22Rv1 (cell line): ENCODE data around the gene MCM3AP.

ENCODE experiments used
- H3K27ac ChIP-seq: fragments of 450-650 bp; 2 replicates; pipeline ENCODE4 v1.5.1; 2017
- CTCF ChIP-seq: fragments of 450-650 bp; IDR thresholded peaks from 2 replicates; pipeline ENCODE4 v1.5.1; 2017; ENCODE audit warnings: mild to moderate bottlenecking
- ZFX ChIP-seq: fragments of 450-650 bp; IDR thresholded peaks from 2 replicates; pipeline ENCODE4 v1.6.1; 2017; ENCODE audit warnings: antibody characterized with exemption, borderline replicate concordance

The MCM3AP gene

GRCh38 chr21:46239817-46240325, 45.5 kb downstream of the MCM3AP start:
- 0 out of 2 replicates have a peak overlapping the region, but pooled peaks have one; percentile 23 for H3K27ac ChIP-seq
- no peak for TF ChIP-seq ZFX
- TF ChIP-seq CTCF: no peak

- H3K27ac ChIP-seq: no peak overlapping the region
- no peak for TF ChIP-seq ZFX
- no peak for TF ChIP-seq CTCF
Measured at GRCh38 chr21:46237474-46237873, 47.9 kb downstream of the MCM3AP start.

- no peak overlapping the region for H3K27ac ChIP-seq
- TF ChIP-seq CTCF (no peak), ZFX (no peak)
Measured at GRCh38 chr21:46234436-46234950, 50.9 kb downstream of the MCM3AP start.

GRCh38 chr21:46229923-46230260, 55.5 kb downstream of the MCM3AP start:
- peak overlapping the region; percentile 68 for H3K27ac ChIP-seq
- TF ChIP-seq CTCF (no peak), ZFX (no peak)

- TF ChIP-seq ZFX (no peak), CTCF (peak; percentile 70)
- H3K27ac ChIP-seq: peak overlapping the region; percentile 68
Measured at GRCh38 chr21:46229133-46229922, 56.1 kb downstream of the MCM3AP start.

GRCh38 chr21:46228345-46229051, 56.9 kb downstream of the MCM3AP start, which contains the start of gene LSS:
LSS (minus strand) TSS chr21:46228774; CDS start chr21:46228745, 29 bp downstream.
- TF ChIP-seq ZFX (no peak), CTCF (no peak)
- peak within 1 kb of the TSS; percentile 68 for H3K27ac ChIP-seq
